Measurements from ENCODE around the gene VGLL4.
"Not testable (repeated sequence)": the region's sequence is repeated elsewhere in the genome, so short reads cannot be mapped to it uniquely, and the experiment has no call there.

DNA sequence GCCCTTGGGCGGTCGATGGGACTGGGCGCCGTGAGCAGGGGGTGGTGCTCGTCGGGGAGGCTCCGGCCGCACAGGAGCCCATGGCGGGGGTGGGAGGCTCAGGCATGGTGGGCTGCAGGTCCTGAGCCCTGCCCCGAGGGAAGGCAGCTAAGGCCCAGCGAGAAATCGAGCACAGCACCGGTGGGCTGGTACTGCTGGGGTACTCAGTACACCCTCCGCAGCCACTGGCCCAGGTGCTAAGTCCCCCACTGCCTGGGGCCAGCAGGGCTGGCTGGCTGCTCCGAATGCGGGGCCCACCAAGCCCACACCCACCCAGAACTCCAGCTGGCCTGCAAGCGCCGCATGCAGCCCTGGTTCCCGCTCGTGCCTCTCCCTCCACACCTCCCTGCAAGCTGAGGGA, 132.1 kb downstream of the VGLL4 start:
- not testable (repeated sequence) for TF ChIP-seq EZH2 (IDR thresholded peaks at IDR 0.05; ENCODE audit: low read length, unreplicated experiment); EZH2phosphoT487 (IDR thresholded peaks at IDR 0.05; ENCODE audit: borderline replicate concordance, low read length)
- TF ChIP-seq, protein P1, sequence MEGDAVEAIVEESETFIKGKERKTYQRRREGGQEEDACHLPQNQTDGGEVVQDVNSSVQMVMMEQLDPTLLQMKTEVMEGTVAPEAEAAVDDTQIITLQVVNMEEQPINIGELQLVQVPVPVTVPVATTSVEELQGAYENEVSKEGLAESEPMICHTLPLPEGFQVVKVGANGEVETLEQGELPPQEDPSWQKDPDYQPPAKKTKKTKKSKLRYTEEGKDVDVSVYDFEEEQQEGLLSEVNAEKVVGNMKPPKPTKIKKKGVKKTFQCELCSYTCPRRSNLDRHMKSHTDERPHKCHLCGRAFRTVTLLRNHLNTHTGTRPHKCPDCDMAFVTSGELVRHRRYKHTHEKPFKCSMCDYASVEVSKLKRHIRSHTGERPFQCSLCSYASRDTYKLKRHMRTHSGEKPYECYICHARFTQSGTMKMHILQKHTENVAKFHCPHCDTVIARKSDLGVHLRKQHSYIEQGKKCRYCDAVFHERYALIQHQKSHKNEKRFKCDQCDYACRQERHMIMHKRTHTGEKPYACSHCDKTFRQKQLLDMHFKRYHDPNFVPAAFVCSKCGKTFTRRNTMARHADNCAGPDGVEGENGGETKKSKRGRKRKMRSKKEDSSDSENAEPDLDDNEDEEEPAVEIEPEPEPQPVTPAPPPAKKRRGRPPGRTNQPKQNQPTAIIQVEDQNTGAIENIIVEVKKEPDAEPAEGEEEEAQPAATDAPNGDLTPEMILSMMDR (conservative IDR thresholded peaks at IDR 0.05; ENCODE audit: low read depth, low read length): not testable (repeated sequence)

Measured in PC-3 (cell line).